Measurements from ENCODE around the gene TAF8.
"Not testable (repeated sequence)": the region's sequence is repeated elsewhere in the genome, so short reads cannot be mapped to it uniquely, and the experiment has no call there.

The TAF8 gene

DNA sequence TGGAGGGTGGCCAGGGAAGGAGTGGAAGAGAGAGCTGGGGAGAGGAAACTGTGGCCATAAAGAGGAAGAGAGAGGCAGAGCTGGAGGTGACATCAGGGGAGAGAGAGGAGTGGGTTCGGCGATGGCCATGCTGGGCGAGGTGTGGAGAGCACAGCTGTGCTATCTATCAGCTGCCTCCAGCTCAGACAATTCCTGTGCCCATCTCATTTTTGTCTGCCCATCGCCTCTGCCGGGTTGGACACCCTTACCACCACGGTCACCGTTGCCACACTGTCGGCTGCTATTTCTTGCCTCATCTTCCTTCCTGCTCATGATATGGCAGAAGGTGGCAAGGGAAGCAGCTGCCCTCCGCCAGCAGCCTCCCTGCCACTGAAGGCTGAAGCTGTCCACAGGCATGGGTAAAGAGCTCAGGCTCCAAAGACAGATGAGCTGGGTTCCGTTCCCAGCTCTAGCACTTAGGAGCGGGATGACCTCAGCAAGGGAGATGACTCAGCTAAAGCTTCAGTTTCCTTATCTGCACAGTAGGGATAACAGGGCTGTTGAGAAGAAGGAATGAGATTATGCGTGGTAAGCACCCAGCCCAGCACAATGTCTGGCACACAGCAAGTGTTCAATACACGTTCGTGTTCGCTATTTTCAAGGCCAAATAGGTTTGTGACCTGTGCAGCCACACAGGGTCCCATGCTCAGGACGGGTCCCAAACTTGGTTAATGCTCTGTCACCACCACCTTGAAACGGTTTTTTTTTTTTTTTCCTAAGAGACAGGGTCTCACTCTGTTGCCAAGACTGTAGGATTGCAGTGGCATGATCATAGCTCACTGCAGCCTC, 21.9 kb upstream of the TAF8 start:
- DNase-seq (ENCODE audit: low spot score): no peak

DNA sequence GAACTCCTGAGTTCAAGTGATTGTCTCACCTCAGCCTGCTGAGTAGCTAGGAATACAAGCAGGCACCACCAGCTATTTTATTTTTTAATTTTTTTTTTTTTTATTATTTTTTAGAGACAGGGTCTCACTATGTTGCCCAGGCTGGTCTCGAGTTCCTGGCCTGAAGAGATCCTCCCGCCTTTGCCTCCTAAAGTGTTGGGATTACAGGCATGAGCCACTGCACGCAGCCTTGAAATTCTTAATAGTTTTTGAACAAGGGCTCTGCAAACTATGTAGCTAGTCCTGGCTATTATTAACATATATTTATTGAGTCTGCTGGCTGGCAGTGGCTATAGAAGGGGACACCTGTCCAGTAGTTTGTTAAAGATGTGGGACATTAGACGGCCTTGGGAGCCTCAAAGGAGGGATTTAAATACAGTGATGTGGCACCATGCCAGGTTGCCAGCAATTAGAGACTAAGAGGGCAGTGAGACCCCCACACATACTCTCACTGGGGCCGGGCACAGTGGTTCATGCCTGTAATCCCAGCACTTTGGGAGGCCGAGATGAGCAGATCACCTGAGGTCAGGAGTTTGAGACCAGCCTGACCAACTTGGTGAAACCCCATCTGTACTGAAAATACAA, 21.1 kb upstream of the TAF8 start:
- no peak for DNase-seq (ENCODE audit: low spot score)

DNA sequence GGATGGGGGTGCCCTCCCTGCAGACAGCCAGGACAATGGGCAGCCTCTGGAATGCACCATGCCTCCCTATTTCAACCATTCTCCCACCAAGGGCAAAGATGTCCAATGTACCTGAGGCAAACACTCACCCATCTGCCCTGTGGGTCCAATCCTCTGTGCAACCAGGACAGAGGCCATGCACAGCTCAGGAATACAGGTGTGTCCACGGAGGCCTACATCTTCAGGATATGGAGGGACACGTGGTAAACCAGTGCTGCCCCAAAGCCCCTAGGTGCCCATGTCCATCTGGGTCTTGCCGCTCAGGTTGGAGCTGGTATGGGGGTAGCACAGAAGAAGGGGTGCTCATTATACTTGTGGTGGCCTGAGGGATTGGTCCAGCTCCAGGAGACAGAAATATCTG, 20.4 kb upstream of the TAF8 start:
- no peak for DNase-seq (ENCODE audit: low spot score)

DNA sequence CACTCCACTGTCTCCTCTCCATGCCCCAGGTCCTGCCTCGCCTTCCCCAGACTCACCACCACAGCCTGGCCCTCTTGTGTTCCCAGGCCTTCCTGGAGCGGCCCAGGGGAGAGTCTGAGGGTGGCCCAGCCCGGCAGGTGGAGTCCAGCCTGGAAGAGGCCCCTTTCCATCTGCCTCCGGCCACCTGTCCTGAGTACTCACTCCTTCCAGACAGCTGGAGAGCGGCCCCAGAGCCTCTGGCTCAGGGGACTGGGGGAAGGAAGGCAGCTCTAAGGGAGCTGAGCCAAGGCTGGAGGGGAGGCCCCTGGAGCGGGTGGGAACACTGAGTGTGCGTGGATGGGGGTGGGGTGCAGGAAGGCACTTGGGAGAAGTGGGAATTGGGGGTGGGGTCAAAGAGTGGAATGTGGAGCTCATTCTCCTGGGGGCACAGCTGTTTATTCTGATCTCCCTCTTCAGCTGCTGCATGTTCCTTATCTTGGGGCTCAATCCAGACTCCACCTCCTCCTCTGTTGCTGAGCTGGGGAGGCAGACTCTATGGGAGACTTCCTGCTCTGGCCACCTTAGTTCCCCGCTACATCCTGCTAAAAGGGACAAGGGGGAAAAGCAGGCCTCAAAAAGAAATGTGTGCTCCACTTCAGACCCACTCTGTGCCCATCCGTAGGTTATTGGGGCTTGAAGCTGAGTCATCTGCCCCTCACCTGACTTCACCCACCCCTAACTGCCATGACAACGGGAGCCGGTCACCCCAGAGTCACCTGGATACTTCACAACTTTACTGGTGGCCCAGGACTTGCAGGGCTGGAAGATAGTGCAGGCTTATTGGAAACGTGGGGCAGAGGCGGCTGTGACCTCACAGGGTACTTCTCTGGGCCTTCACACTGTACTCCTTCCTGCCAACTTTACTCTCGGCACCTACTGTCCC, 19.5 kb upstream of the TAF8 start:
- no peak for DNase-seq (ENCODE audit: low spot score)

DNA sequence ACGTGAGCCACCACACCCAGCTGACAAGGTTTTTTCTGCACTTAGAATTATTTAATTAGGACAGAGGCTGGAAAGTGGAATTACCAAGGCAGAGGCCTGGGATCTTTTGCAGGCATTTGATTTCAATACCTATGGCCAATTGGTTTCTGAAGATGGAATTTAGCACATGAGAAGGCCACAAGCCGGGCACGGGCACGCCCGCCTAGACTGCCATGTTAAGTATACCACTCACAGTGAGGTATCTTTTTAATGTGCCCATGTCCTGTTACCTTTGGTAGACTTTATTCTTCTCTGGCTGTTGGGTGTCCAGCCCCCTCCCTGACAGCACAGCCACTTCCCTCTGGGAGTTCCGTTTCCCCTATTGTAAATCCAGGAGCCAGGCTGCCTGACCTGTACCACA, 18.0 kb upstream of the TAF8 start:
- DNase-seq (ENCODE audit: low spot score): no peak

DNA sequence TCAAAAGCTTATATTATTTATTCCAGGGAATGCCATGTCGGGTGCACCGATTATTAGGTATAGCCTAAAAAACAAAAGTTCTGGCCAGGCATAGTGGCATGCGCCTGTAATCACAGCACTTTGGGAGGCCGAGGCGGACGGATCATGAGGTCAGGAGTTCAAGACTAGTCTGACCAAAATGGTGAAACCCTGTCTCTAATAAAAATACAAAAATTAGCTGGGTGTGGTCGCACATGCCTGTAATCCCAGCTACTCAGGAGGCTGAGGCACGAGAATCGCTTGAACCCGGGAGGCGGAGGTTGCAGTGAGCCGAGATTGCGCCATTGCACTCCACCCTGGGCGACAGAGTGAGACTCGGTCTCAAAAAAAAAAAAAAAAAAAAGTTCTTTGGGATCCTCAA, 12.7 kb upstream of the TAF8 start:
- DNase-seq (ENCODE audit: low spot score): not testable (repeated sequence)

DNA sequence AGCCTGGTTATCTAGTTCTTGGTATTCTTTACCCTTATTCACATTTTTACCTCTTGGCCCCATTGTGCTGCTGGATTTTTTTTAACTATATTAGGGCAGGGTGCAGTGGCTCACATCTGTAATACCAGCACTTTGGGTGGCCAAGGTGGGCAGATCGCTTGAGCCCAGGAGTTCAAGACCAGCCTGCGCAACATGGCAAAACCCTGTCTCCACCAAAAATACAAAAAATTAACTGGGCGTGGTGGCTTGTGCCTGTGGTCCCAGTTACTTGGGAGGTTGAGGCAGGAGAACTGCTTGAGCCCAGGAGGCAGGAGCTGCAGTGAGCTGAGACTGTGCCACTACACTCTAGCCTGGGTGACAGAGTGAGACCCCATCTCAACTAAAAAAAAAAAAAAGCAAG, 12.2 kb upstream of the TAF8 start:
- DNase-seq (ENCODE audit: low spot score): no peak

DNA sequence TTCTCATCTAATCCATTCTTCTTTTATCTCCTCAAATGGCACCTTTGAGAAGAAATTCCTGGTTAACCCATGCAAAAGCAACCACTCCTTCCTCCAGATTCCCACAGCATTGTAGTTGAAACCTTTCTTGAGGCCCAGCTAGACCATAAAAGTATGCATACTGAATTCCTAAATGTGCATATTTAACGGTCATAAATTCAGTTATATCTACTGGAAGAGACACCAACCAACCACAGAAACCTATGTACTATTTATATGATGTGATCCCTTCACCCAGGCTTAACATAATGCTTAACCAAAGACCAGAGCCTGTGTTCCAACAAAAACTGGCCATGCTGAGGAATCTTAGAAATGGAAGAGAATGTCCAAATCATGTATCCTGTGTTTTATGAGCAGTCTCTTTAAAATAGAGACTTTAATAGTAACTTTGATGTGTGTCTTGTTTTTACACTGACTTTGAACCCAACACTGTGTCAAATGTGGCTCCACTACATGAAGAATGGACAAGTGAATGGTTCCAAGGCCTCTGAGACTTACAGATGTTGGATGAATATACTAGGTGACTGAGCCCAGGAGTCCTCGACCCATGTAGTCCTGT, 11.4 kb upstream of the TAF8 start:
- no peak for DNase-seq (ENCODE audit: low spot score)

DNA sequence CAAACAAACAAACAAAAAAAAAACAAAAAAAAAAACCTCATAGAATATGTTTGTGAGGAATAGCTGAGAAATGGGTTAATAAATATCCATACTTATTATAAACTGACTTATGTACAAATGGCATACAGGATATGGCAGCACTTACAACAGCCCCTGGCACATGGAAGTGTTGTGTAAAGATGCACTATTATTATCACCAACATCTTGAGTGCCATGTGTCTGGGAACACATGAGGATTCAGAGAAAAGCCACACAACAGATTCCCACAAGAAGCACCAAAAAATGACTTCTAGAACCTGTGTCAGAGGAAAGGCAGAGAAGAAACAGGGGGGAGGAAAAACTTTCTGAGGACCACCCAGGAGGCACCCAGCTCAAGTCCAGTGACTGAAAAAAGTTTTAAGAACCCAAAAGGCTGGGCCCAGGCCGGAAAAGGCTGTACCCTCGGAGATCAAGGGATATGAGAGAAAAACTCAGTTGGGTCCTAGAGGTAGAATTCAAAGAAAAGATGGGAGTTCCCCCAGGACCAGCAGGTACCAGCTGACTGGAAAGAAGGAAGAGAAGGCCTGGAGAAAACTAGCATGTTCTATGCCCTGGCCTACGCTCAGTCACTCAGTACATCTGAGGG, 9.4 kb upstream of the TAF8 start:
- no peak for DNase-seq (ENCODE audit: low spot score)

DNA sequence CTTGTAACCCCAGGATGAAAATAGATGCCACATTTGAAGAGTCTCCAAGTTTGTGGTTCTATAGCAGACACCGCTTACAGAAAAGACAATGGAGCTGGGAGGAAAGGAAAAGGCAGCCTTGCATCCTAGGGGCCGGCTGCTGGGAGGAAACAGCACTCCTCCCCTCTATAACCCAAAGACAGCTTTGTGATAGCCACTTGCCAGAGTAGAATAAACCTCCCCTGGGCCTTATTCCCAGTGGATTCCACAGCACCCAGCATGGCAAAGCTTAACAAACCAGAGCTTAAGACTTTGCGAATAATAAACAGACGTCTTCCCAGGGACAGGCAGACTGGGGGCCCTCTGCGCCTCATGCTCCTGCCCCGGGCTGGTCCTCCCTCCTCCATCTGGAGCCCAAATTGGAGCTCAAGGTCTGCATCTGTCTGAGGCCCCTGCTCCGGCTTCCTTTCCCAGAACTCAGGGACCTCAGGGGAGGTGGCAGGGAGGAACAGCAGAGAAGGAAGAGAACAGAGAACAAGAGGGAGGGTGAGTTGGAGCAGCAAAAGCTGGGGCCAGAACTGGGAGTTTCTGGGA, 8.8 kb upstream of the TAF8 start:
- DNase-seq (ENCODE audit: low spot score): no peak

DNA sequence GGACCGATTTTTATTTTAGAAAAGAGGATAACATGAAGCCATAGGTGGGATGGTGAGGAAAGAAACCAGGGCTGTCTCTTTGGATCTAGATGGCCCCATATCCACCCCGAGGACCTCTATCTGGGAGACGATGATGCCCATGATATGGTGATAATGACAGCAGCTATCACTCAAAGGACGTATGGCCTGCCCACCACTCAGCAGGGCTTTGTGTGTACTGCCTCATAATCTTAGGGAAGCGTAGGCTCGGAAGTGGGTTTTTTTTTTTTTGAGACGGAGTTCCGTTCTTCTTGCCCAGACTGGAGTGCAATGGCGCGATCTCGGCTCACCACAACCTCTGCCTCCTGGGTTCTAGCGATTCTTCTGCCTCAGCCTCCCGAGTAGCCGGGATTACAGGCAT, 8.2 kb upstream of the TAF8 start:
- DNase-seq (ENCODE audit: low spot score): no peak

DNA sequence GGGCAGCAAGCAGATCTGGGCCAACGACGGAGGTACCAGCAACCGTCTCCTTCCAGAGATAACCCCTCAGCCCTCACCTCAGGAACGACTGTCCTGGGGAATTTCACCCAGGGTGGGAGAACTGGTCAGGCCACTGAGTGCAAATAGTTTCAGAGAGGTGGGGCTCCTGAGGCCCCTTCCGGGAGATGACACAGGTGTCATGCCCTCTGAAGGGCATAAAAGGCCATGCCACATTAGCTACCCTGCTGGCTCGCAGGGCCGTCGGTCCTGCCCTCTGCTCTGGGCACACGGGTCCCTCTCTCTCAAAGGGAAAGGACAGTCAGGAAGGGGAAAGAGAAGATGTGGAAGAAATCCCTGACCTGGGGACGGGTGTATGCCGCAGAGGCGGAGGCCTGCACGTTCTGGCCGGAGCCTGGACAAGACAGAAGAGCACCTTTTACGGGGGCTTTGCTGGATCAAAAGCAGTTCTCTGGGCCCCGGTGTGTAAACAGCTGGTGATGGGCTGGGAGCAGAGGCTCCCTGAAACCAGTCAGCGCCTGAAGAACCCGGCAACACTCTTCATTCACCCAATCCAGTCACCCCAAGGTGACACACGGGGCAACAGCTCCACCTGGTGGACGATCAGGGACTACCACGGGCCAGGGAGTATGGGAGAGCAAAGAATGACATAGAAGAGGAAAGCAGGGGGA, 6.4 kb upstream of the TAF8 start:
- DNase-seq (ENCODE audit: low spot score): peak; percentile 94

DNA sequence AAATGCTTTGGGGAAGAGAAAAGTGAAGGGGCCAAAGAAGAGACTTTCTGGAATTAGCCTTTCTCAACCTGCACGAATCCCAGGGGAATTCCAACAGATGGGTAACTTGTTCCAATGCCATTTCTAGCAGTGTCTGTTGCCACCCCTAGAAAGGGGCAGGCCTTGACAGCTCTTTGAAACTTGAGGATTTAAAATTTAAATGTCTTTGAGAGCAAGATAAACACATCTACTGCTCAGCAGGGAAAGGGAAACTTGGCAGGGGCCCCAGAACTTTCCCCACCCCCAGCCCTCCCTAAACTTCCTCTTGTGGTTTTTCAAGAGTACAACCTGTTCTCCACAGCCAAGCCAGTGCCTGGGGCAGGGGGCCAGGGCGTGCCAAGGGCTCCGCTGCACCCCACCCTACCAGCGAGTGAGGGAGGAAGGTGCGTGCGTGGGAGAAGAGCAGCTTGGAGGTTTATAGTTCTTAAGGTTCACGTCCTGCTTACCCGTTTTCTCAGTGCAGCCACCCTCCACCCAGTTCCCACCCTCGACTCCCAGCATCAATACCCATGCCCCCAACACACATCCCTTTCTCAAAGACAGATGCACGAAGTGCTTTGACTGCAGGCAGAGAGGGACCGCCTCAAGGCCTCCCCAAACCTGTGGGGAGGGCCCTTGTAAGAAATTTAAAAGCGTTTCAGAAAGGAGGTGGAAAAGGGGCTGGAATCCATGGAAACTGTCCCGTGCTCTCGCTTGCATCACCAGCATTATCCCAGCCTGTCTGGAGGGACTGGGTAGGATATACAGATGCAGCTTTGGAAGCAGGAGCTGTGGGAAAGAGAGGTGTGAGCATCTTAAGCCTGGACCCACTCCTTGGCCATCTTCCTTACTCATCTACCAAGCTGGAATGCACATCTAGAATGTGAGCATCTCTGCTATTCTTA, 4.5 kb upstream of the TAF8 start:
- no peak for DNase-seq (ENCODE audit: low spot score)

DNA sequence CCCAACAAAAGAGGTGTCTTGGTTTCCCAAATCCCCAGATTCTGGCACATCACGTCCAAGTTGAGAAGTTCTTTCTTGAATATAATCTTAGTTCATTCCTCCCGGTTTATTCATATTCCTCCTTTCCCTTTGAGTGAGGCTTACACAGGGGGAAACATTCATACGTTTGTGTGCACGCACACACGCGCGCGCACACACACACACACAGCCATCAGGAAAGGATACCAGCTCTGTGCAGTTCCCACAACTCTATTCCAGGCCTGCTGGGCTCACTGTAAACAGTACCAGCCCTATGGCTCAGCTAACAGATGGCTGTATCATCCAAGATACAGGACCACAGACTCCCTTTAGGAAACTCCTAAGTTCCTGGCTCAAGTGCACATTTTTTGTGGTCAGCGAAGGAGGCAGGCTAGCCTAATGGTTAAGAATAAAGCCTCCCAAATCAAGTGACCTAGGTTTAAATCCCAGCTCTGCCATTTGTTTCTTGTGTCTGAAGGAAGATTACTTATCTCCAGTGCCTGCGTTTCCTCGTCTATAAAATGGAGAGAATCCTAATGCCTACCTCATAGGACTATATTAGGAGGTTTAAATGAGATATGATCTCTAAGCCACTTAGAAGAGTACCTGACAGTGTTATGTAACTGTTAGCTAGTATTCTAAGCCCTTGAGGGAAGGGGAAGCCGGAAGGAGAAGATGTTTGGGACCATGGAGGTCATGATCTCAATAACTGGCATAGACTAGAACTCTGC, 3.7 kb upstream of the TAF8 start:
- DNase-seq (ENCODE audit: low spot score): no peak

DNA sequence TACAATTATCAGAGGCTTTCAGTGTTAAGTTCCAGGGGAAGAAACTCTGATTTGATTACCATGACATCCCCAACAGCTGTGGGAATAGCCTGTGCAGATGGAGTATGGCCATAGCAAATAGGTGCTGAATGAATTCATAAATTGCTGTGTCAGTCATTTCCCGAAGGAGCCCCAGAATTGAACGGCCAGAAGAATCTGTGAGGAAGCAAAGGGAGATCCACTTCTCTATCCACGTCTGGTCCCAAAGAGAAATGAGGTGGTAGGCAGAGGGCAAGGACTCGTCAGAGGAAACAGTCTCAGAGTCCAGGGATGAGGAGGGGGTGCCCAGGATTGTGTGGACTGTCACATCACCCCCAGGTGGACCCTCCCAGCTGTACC, 3.1 kb upstream of the TAF8 start:
- no peak for DNase-seq (ENCODE audit: low spot score)

DNA sequence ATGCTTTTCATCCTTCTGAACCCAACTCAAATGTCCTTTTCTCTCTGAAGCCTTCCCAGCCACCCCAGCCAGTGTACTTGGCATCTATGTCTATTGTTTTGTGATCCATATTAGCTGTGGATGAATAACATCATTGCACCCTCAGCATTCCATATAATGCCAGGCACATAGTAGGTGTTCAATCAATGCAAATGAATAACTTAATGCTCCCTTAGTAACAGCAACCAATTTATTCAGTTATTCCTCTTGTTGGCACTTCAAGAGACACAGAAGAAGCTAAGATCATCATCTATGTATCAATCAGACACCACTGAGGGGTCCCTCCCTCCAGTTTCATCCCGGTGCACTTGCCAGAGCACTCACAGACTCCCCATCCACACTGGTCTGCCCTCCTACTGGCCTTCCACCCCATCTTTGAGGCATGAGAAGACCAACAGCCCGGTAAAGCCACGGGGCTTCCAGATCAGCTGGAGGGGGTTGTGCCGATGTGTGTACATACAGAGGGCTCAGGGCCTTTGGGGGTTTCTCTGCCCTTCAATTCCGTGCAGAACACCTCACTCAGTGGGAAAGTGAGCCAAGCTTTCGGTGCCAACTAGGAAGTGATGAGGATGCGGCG, 2.4 kb upstream of the TAF8 start:
- no peak for DNase-seq (ENCODE audit: low spot score)

DNA sequence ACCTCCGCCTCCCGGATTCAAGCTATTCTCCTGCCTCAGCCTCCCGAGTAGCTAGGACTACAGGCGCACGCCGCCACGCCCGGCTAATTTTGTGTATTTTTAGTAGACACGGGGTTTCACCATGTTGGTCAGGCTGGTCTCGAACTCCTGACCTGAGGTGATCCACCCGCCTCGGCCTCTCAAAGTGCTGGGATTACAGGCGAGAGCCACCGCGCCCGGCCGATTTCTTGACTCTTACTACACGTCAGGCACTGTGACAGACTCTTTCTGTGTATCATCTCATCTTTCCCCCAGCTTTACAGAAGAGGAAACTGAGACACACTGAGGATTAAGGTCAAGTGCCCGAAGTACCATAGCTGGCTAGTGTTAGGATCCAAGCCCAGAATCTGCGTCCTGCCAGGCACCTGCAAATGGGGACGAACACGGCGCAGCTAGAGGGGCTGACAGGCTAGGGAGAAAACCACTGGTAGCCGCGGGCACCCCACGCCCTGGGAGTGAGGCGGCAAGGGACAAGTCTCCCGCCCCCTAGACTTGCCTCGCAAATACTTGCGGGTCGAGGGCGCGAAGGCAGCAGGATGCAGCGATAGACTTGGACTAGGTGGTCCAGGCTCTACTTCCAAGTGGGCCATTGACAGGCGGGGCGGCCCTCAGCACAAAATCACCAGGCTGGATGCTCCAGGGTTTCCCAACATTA, 1.1 kb upstream of the TAF8 start:
- DNase-seq (ENCODE audit: low spot score): no peak

DNA sequence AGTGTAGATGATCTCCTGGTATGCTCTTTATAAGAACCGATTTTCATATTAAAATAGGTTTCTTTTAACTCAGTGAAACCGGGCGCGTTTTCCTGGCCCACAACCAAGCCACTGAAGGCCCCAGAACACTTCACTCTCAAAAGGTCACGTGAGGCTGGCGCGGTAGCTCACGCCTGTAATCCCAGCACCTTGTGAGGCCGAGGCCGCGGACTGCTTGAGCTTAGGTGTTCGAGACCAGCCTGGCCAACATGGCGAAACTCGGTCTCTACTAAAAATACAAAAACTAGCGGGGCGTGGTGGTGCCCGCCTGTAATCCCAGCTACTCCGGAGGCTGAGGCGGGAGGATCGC, 402 bp upstream of the TAF8 start:
- DNase-seq (ENCODE audit: low spot score): no peak
